B cell (primary cell): ENCODE data around the gene ABCD2. TPM values are rescaled to one million over a fixed set of nuclear protein-coding genes. Genes with fewer than 3 reads are reported as not detected.
"Not testable (repeated sequence)": the region's sequence is repeated elsewhere in the genome, so short reads cannot be mapped to it uniquely, and the experiment has no call there.

Experiments used
- ATAC-seq: fragments of 200-7000 bp; cut with Tn5 transposase; one replicate; pipeline ENCODE4 v1.10.0; 2021; ENCODE audit warnings: low read depth, mild to moderate bottlenecking, moderate number of reproducible peaks, moderate library complexity
- CTCF ChIA-PET: fragments of 350-600 bp; sonication (Branson Sonifier 250); formaldehyde crosslinking; loops from one replicate; lab custom pipeline; 2021; ENCODE audit warnings: antibody characterized with exemption, inconsistent platforms; lab: Charles Lee
- POLR2A ChIA-PET: fragments of 350-600 bp; sonication (Branson Sonifier 250); formaldehyde crosslinking; loops from one replicate; lab custom pipeline; 2021; ENCODE audit warnings: antibody characterized with exemption; lab: Charles Lee
- DNase-seq: peaks from one replicate; pipeline ENCODE4 v3.0.0; 2013
- H2AFZ ChIP-seq: 2 replicates; pipeline ENCODE4 v1.6.1; 2012; ENCODE audit warnings: mild to moderate bottlenecking, low read depth, low read length; ENCODE audit not compliant: insufficient read depth, poor library complexity, severe bottlenecking
- H3K27ac ChIP-seq, 2 donors: 1 replicate in 1 of 2; 2 replicates in 1 of 2; pipeline ENCODE4 v1.5.1; 2012 to 2013; ENCODE audit warnings: low read length in 2 of 2, mild to moderate bottlenecking in 2 of 2, moderate library complexity in 1 of 2
- H3K27me3 ChIP-seq, 4 experiments: fragments of 200-600 bp in 1 of 4; sonication (generic) in 1 of 4; replicated peaks in 1 of 4; 1 replicate in 2 of 4; 2 replicates in 2 of 4; pipeline versions ENCODE4 v1.6.1 to v1.7.0; 2013 to 2016; ENCODE audit warnings: low read length in 3 of 4, mild to moderate bottlenecking in 2 of 4, mixed read lengths in 1 of 4, moderate library complexity in 1 of 4; ENCODE audit not compliant: insufficient read depth in 4 of 4, control insufficient read depth in 3 of 4; ENCODE audit errors: control extremely low read depth in 1 of 4
- H3K36me3 ChIP-seq, 2 experiments: replicated peaks in 1 of 2; 1 replicate in 1 of 2; 2 replicates in 1 of 2; pipeline versions ENCODE4 v1.6.1 to v1.7.1; 2013; ENCODE audit warnings: low read length in 1 of 2; ENCODE audit not compliant: insufficient read depth in 2 of 2, control insufficient read depth in 1 of 2; ENCODE audit errors: control extremely low read depth in 1 of 2, extremely low read depth in 1 of 2
- H3K4me1 ChIP-seq, 2 donors: fragments of 200-600 bp in 1 of 2; sonication (generic) in 1 of 2; 1 replicate in 1 of 2; 2 replicates in 1 of 2; pipeline versions ENCODE4 v1.5.1 to v1.6.1; 2013 to 2017; ENCODE audit warnings: low read length in 2 of 2; ENCODE audit not compliant: control insufficient read depth in 2 of 2, insufficient read depth in 2 of 2
- H3K4me2 ChIP-seq: replicated peaks from 2 replicates; pipeline ENCODE3; 2012; ENCODE audit warnings: mild to moderate bottlenecking, low read depth, low read length; ENCODE audit not compliant: poor library complexity, severe bottlenecking
- H3K4me3 ChIP-seq, 5 experiments: fragments of 200-600 bp in 1 of 5; sonication (generic) in 1 of 5; 1 replicate in 3 of 5; 2 replicates in 2 of 5; pipeline versions ENCODE4 v1.5.1 to v1.7.0; 2011 to 2016; ENCODE audit warnings: low read length in 4 of 5, mild to moderate bottlenecking in 4 of 5, low read depth in 2 of 5, control low read depth in 1 of 5, moderate library complexity in 1 of 5; ENCODE audit not compliant: insufficient read depth in 1 of 5; ENCODE audit errors: control extremely low read depth in 1 of 5, extremely low read depth in 1 of 5
- H3K79me2 ChIP-seq: fragments of 200-600 bp; sonication (generic); one replicate; pipeline ENCODE4 v1.6.0; 2016; ENCODE audit warnings: low read length; ENCODE audit not compliant: control insufficient read depth, insufficient read depth
- H3K9ac ChIP-seq: fragments of 200-600 bp; sonication (generic); 2 replicates; pipeline ENCODE4 v1.6.1; 2017; ENCODE audit warnings: mild to moderate bottlenecking, low read length, moderate library complexity
- H3K9me3 ChIP-seq, 3 donors: one replicate each; pipeline versions ENCODE4 v1.6.1 to v1.7.1; 2013; ENCODE audit warnings: low read length in 2 of 3; ENCODE audit not compliant: control insufficient read depth in 2 of 3, insufficient read depth in 1 of 3; ENCODE audit errors: control extremely low read depth in 1 of 3
- H4K20me1 ChIP-seq: 2 replicates; pipeline ENCODE4 v1.6.0; 2012; ENCODE audit warnings: mild to moderate bottlenecking, low read length; ENCODE audit not compliant: insufficient read depth, control insufficient read depth, poor library complexity, severe bottlenecking
- H3K27ac Mint-ChIP-seq: one replicate; pipeline ENCODE4 v1.8.0; 2021; ENCODE audit warnings: mixed read lengths
- H3K27me3 Mint-ChIP-seq: one replicate; pipeline ENCODE4 v1.8.0; 2021; ENCODE audit warnings: mixed read lengths
- H3K4me1 Mint-ChIP-seq: one replicate; pipeline ENCODE4 v1.8.0; 2021; ENCODE audit warnings: mixed read lengths
- H3K4me3 Mint-ChIP-seq: one replicate; pipeline ENCODE4 v1.8.0; 2021; ENCODE audit warnings: mixed read lengths
- H3K9me3 Mint-ChIP-seq: one replicate; pipeline ENCODE4 v1.8.0; 2022; ENCODE audit warnings: mixed read lengths; ENCODE audit not compliant: insufficient read depth
- WGBS: methylation state at CpG from one replicate; pipeline ENCODE4 v1.1.5; 2013; ENCODE audit warnings: missing lambda C conversion rate; ENCODE audit not compliant: insufficient coverage; 5-methylcytosine and 5-hydroxymethylcytosine counted together
- intact Hi-C: fragments of 100-400 bp; cut with micrococcal nuclease; formaldehyde crosslinking; loops from one replicate; pipeline ENCODE4 v1.10.0; 2022
- polyA plus RNA-seq: library from polyadenylated mRNA; depleted of rRNA; stranded (reverse); fragments of >200 nt; gene quantifications from 2 replicates; pipeline ENCODE4 v1.2.3, GENCODE V29; 2012
- total RNA-seq, 2 donors: library from RNA; stranded (reverse); fragments of 120-200 nt in 1 of 2; gene quantifications; 1 replicate in 1 of 2; 2 replicates in 1 of 2; pipeline versions ENCODE4 v1.2.3 to v1.2.4, GENCODE V29; 2013 to 2022
- TF ChIP-seq, protein P1 (sequence below): fragments of 200-600 bp; IDR thresholded peaks from one replicate; pipeline ENCODE4 v1.8.0; 2022; ENCODE audit warnings: antibody characterized with exemption, mild to moderate bottlenecking

The ABCD2 gene
- total and polyA plus RNA-seq, 2 donors (not counting 1 experiment from before 2014, with no cell fraction given) = 0.43 to 1.5 TPM

- DNase-seq = no peak
- Mint-ChIP-seq H3K4me3 (no peak overlapping the region), H3K9me3 (peaks cover 8% of the 10 kb centered on the region), H3K27me3 (no peaks in the 10 kb centered on the region), H3K27ac (no peak overlapping the region), H3K4me1 (no peaks in the 10 kb centered on the region)
- H4K20me1 ChIP-seq = no peaks in the 10 kb centered on the region
- H2AFZ ChIP-seq = no peak overlapping the region
- H3K36me3 ChIP-seq = no peaks in the 10 kb centered on the region
- CTCF ChIA-PET = no interaction called here
- H3K4me1 ChIP-seq = no peaks in the 10 kb centered on the region
- 100% methylated on average over 2 of the region's 2 CpGs for WGBS
- H3K4me2 ChIP-seq = no peak overlapping the region
- intact Hi-C loops = no loop called here
- TF ChIP-seq, protein P1, sequence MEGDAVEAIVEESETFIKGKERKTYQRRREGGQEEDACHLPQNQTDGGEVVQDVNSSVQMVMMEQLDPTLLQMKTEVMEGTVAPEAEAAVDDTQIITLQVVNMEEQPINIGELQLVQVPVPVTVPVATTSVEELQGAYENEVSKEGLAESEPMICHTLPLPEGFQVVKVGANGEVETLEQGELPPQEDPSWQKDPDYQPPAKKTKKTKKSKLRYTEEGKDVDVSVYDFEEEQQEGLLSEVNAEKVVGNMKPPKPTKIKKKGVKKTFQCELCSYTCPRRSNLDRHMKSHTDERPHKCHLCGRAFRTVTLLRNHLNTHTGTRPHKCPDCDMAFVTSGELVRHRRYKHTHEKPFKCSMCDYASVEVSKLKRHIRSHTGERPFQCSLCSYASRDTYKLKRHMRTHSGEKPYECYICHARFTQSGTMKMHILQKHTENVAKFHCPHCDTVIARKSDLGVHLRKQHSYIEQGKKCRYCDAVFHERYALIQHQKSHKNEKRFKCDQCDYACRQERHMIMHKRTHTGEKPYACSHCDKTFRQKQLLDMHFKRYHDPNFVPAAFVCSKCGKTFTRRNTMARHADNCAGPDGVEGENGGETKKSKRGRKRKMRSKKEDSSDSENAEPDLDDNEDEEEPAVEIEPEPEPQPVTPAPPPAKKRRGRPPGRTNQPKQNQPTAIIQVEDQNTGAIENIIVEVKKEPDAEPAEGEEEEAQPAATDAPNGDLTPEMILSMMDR = no peak
- no peaks in the 10 kb centered on the region for H3K27me3 ChIP-seq
- no peaks in the 10 kb centered on the region for H3K79me2 ChIP-seq
- H3K27ac ChIP-seq = no peak overlapping the region
- no peak overlapping the region for H3K4me3 ChIP-seq
- H3K9me3 ChIP-seq = peaks cover 0 to 9% (median 0%) of the 10 kb centered on the region in 3 donors
- H3K9ac ChIP-seq = no peak overlapping the region
- ATAC-seq = no peak
- POLR2A ChIA-PET = no interaction called here
These were observed 92.6 kb downstream of the ABCD2 start for GRCh38 chr12:39526974-39527373.

GRCh38 chr12:39522167-39522566 is 97.4 kb downstream of the ABCD2 start:
- CTCF ChIA-PET = not testable (repeated sequence)

More at GRCh38 chr12:39522167-39522566, 97.4 kb downstream of the ABCD2 start:
- H3K36me3 ChIP-seq, H3K27ac ChIP-seq, H3K9me3 Mint-ChIP-seq, H3K4me1 ChIP-seq, H3K4me3 ChIP-seq, H3K27ac Mint-ChIP-seq, POLR2A ChIA-PET, H3K4me2 ChIP-seq, H3K27me3 ChIP-seq, H3K27me3 Mint-ChIP-seq, H2AFZ ChIP-seq, H3K79me2 ChIP-seq, intact Hi-C loops, H3K9me3 ChIP-seq, DNase-seq, H4K20me1 ChIP-seq, H3K9ac ChIP-seq, ATAC-seq, H3K4me1 Mint-ChIP-seq, H3K4me3 Mint-ChIP-seq: not testable (repeated sequence)
